NCI-H524 treated with DMSO at 0.1 percent for 48 hours (cell line): ENCODE measurements around the gene CLEC20A.

Experiments used
- DNase-seq: peaks from one replicate; lab custom pipeline; 2025; lab: John Stamatoyannopoulos, UW

CLEC20A gene

GRCh38 chr1:178496410-178497135 lies at the start of gene CLEC20A:
Gene CLEC20A (minus strand): TSS chr1:178496964. CDS start chr1:178496939, 25 bp downstream.
- no peak for DNase-seq

GRCh38 chr1:178544531-178544930 lies 47.8 kb upstream of the CLEC20A start:
- no peak for DNase-seq

GRCh38 chr1:178543290-178543607 lies 46.5 kb upstream of the CLEC20A start:
- no peak for DNase-seq

- peak; percentile 25 for DNase-seq
These were observed 46.0 kb upstream of the CLEC20A start for GRCh38 chr1:178542554-178543289.

- no peak for DNase-seq
These were observed 45.2 kb upstream of the CLEC20A start for GRCh38 chr1:178541829-178542553.

GRCh38 chr1:178541379-178541778 lies 44.6 kb upstream of the CLEC20A start:
- DNase-seq, result no peak

GRCh38 chr1:178540646-178541045 lies 43.9 kb upstream of the CLEC20A start:
- peak; percentile 68 for DNase-seq

GRCh38 chr1:178540204-178540603 lies 43.4 kb upstream of the CLEC20A start:
- no peak for DNase-seq

- DNase-seq, result no peak
These were observed 42.5 kb upstream of the CLEC20A start for GRCh38 chr1:178539291-178539690.

GRCh38 chr1:178538192-178538916 lies 41.6 kb upstream of the CLEC20A start:
- no peak for DNase-seq

GRCh38 chr1:178537382-178538090 lies 40.8 kb upstream of the CLEC20A start:
- no peak for DNase-seq

- DNase-seq, result no peak
These were observed 40.1 kb upstream of the CLEC20A start for GRCh38 chr1:178536844-178537371.

GRCh38 chr1:178536329-178536728 lies 39.6 kb upstream of the CLEC20A start:
- no peak for DNase-seq

GRCh38 chr1:178534137-178534868 lies 37.5 kb upstream of the CLEC20A start:
- no peak for DNase-seq

GRCh38 chr1:178533121-178533946 lies 36.6 kb upstream of the CLEC20A start:
- no peak for DNase-seq

- no peak for DNase-seq
These were observed 35.6 kb upstream of the CLEC20A start for GRCh38 chr1:178532392-178532791.

- DNase-seq, result no peak
These were observed 35.1 kb upstream of the CLEC20A start for GRCh38 chr1:178531887-178532286.

- DNase-seq, result no peak
These were observed 33.7 kb upstream of the CLEC20A start for GRCh38 chr1:178530502-178530901.

GRCh38 chr1:178530037-178530402 lies 33.3 kb upstream of the CLEC20A start:
- DNase-seq, result no peak
